Stimulated activated CD4-positive, alpha-beta T cell treated with anti-CD3 and anti-CD28 coated beads, Interleukin-4, amount 100 ng/mL, for 48 hours (primary cell): ENCODE results near the gene POLD1.
"Not testable (repeated sequence)": the region's sequence is repeated elsewhere in the genome, so short reads cannot be mapped to it uniquely, and the experiment has no call there.

Experiments
- DNase-seq, 2 donors: peaks; one replicate each; pipeline ENCODE4 v3.0.0-alpha.2; 2020; ENCODE audit warnings: low read depth in 2 of 2

The POLD1 gene

GRCh38 chr19:50435627-50436026, 51.5 kb downstream of the POLD1 start:
- DNase-seq: no peak

- no peak for DNase-seq
Observed at GRCh38 chr19:50437862-50438449, 53.8 kb downstream of the POLD1 start.

- not testable (repeated sequence) for DNase-seq
Observed at GRCh38 chr19:50439130-50439529, 55.0 kb downstream of the POLD1 start.

- no peak for DNase-seq
Observed at GRCh38 chr19:50444059-50444458, 59.9 kb downstream of the POLD1 start.

- no peak for DNase-seq
Observed at GRCh38 chr19:50447053-50447452, 62.9 kb downstream of the POLD1 start.

DNA sequence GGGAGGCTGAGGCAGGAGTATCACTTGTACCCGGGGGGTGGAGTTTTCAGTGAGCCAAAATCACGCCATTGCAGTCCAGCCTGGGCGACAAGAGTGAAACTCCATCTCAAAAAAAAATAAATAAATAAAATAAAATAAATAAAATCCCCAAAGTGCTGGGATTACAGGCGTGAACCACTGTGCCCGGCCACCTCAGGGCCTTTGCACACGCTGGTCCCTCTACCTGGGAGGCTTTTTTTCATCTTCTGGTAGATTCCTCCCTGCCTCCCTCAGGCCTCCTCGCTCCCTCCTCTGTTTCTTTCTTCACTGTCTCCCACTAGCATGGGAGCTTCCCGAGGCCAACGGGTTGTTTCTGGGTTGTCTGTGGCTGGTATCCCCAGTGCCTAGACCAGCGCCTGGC, 63.6 kb downstream of the POLD1 start:
- DNase-seq: no peak

DNA sequence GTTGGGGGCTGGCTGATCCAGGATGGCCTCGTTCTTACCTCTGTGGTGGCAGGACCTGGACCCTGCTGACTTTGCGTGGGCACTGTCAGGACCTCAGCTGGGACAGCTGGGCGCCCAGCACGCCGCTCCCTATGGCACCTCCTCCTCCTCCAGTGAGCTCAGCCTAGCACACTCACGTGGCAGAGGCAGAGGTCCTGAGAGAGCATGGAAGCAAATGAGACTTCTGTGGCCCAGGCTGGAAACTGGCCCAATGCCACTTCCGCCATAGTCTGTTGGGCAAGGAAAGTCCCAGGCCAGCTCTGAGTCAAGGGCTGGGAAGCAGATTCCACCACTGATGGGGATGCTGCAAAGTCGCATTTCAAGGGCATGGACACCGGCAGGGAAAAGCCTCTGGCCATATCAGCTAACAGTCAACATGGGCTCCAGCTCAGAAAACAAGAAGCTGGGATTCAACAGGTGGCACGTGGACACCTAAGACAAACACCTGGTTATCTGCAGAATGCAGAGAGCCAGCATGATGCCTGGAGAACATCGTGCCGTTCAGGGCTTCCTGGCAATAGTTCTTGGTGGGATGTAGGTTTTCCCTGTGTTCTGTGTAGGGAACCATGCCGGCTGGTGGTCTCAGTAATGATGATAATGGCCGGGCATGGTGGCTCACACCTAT, 65.2 kb downstream of the POLD1 start:
- DNase-seq: no peak

DNA sequence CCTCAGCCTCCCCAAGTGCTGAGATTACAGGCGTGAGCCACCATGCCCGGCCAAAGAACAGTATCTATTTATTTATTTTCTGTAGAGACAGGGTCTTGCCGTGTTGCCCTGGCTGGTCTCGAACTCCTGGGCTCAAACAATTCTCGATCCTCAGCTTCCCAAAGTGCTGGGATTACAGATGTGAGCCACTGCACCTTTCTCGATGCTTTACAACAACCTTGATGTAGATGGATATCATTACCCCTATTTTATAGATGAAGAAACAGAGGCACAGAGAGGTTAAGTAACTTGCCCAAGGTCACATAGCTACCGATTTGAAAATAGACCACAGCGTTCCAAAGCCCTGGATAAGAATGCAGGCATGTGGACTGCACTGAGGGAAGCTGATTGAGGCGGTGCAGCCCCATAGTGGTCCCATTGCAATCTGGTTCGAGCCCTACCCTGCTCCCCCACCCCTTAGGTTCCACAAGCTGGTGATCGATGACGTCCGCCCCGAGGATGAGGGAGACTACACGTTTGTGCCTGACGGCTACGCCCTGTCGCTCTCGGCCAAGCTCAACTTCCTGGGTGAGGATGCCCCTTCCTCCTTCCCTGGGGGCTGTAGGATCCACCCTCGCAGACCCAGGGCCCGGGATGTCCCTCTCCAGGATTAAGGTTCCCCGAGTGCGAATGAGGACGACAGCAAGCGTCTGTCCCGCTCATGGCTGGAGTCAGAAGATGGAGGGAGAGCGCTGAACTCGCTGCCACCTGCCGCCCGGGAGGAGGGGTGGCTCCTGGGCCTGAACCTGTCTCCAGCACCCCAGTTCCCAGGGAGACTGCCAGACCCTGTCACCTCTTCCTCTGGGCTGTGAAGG, 66.4 kb downstream of the POLD1 start:
- no peak for DNase-seq

- no peak for DNase-seq
Observed at GRCh38 chr19:50451223-50451534, 67.0 kb downstream of the POLD1 start.

DNA sequence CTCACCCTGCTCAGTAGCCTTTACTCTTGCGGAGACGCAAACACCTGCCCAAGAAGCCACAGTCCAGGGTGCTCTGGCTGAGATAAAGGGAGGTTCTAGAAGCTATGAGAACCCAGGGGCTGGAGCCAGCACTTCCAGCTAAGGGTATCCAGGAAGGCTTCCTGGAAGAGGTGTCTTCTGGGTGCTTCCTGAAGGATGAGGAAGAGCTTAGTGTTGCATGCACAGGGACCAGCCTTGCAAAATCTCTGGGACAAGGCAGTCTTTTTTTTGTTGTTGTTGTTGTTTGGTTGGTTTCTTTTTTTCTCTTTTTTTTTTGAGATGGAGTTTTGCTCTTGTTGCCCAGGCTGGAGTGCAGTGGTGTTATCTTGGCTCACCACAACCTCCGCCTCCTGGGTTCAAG, 69.1 kb downstream of the POLD1 start:
- no peak for DNase-seq

DNA sequence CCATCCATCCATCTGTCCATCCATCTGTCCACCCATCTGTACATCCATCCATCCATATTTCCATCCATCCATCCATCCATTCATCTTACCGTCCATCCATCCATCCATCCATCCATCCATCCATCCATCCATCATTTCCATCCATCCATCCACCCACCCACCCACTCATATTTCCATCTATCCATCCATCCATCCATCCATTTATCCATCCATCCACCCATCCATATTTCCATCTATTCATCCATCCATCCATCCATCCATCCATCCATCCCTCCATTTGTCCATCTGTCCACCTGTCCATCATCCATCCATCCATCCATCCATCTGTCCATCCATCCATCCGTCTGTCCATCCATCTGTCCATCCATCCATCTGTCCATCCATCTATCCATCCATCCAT, 71.8 kb downstream of the POLD1 start:
- DNase-seq: no peak

- no peak for DNase-seq
Observed at GRCh38 chr19:50457300-50457699, 73.2 kb downstream of the POLD1 start.

DNA sequence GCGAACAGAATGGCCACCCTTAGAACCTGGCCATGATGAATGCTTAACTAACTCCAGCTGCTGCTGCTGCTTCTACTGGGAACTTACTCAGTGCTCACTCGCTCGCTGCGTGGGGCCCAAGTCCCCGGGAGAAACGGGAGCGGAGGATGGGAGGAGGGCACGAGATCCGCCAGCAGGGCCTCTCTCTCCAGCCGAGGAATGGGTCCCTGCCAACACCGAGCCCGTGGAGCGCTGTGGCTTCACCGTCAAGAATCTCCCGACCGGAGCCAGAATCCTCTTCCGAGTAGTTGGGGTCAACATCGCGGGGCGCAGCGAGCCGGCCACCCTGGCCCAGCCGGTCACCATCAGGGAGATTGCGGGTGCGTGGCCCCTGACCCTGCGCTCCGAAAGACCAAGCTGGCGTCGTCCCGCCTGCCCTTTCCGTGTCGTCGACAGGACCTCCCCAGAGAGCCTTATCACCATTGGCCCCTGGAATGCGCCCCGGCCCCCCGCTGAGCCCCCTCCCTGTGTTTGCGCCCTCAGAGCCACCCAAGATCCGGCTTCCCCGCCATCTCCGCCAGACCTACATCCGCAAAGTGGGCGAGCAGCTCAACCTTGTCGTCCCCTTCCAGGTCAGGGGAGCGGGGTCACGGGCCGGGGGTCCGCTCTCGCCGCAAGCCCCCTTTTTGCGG, 74.4 kb downstream of the POLD1 start:
- no peak for DNase-seq

DNA sequence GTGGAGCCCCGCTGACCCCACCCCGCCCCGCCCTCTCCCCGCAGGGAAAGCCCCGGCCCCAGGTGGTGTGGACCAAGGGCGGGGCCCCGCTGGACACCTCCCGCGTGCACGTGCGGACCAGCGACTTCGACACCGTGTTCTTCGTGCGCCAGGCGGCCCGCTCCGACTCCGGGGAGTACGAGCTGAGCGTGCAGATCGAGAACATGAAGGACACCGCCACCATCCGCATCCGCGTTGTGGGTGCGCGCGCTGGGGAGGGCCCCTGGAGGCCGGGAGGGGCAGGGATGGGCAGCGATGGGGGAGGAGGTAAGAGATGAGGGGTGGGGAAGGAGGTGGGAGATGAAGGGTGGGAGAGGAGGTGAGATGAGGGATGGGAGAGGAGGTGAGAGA, 74.9 kb downstream of the POLD1 start:
- DNase-seq: no peak

GRCh38 chr19:50459638-50460037, 75.5 kb downstream of the POLD1 start:
- DNase-seq: no peak

DNA sequence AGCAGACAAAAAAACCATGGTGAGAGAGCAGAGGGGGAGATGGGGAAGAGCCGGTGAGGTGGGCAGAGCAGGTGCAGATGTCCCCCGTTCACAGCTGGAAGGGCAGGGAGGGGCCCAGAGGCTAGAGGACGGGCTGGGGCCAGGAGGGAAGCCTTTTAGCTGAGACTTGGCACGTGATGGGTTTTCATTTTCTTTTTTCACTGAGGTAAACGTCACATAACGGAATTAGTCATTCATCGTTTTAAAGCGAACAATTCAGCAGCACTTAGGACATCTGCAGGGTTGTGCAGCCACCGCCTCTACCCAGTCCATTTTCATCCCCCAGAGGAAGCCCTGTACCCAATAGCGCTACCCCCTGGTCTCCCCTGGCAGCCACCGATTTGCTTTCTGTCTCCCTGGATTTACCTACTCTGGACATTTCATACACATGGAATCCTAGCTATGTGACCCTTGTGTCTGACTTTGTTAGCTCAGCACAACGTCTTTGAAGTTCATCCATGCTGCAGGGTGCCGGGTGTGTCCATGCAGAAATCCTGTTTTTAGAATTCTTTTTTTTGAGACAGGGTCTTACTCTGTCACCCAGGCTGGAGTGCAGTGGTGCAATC, 76.1 kb downstream of the POLD1 start:
- DNase-seq: no peak

GRCh38 chr19:50461066-50461875, 77.1 kb downstream of the POLD1 start:
- DNase-seq: peak; percentile 49 to 51

DNA sequence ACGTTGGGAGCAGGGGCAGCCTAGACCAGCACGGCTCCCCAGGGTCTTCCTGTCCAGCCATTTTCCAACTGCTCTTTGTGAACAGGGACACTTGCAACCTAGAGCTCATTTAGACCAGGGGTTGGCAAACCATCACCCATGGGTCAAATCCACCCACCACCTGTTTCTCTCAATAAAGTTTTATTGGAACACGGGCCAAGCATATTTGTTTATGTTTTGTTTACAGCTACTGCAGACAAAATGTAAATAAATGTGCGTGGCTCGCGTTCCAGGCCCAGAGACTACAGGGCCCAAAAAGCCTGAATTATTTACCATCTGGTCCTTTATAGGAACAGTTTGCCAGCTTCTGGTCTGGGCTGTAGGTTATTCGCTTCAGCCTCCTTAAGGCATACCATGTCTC, 78.8 kb downstream of the POLD1 start:
- DNase-seq: no peak

DNA sequence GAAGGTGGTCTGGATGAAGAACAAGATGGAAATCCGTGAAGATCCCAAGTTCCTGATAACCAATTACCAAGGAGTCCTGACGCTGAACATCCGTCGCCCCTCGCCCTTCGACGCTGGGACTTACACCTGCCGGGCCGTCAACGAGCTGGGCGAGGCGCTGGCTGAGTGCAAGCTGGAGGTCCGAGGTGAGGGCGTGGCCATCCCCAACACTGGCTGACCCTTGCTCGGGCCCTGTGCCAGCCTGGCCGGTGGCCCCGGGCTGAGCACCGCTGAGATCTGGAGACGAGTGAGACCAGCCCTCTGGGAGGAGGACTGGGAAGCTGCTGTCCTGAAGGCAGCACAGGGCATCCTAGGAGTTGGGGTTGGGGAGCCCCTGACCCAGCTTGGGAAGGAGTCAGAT, 80.2 kb downstream of the POLD1 start:
- no peak for DNase-seq

DNA sequence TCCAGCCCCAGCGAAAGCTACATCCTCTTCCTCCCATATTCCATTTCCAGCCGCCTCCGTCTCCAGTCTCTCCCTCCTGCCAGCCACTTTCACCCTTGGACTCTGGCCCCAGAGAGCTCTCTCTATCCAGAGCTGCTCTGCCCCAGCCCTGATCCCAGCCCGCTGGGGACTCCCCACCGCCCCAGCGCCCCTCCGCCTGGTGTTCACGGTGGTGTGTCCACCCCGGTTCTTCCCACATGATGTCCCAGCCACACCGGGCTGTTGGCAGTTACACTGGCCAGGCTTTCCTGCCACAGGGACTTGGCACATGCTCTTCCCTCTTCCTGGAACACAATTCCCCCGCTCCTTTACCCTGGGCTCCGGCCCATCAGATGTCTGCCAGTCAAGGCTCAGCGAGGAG, 80.9 kb downstream of the POLD1 start:
- DNase-seq: no peak

GRCh38 chr19:50465986-50466705, 82.0 kb downstream of the POLD1 start:
- no peak for DNase-seq
